K562 (cell line): ENCODE results near the gene C4A. TPM values are rescaled to one million over a fixed set of nuclear protein-coding genes. Genes with fewer than 3 reads are reported as not detected.
A peak's percentile ranks its signal among the peaks of the same experiment; 100 is the strongest.
"Not testable (repeated sequence)": the region's sequence is repeated elsewhere in the genome, so short reads cannot be mapped to it uniquely, and the experiment has no call there.

Experiments used
- ATAC-seq: fragments of 200-7000 bp; cut with Tn5 transposase; 3 replicates; pipeline ENCODE4 v1.9.1; 2020; ENCODE audit warnings: moderate library complexity
- BruUV-seq: library from RNA; stranded (reverse); fragments of 400-500 nt; replicated peaks from 2 replicates; lab custom pipeline; 2021; lab: Mats Ljungman, UMichigan
- CTCF ChIA-PET: fragments of 300-600 bp; formaldehyde crosslinking; extraction: SDS; loops from one replicate; lab custom pipeline; 2021; ENCODE audit warnings: low intra/inter-chr PET ratio; lab: Yijun Ruan, JAX
- POLR2A ChIA-PET: fragments of 300-600, 350-650 bp; sonication (Branson Sonifier 250); formaldehyde crosslinking; extraction: SDS; loops from one replicate; lab custom pipeline; 2021; ENCODE audit warnings: antibody characterized with exemption, inconsistent platforms; lab: Yijun Ruan, JAX
- DNase-seq, 4 experiments: peaks; one replicate each; pipeline versions ENCODE4 v3.0.0 to v3.0.0-alpha.2; 2011 to 2018; ENCODE audit warnings: low spot score in 3 of 4, mixed read lengths in 3 of 4; ENCODE audit errors: extremely low read depth in 1 of 4
- FAIRE-seq: peaks from 2 replicates; lab custom pipeline; 2011; peaks lifted over from hg19 to GRCh38; lab: Jason Lieb, UNC
- H2AFZ ChIP-seq: 2 replicates; pipeline ENCODE4 v1.6.0; 2011; ENCODE audit warnings: low read depth, low read length, control low read depth, inconsistent platforms
- H3K27ac ChIP-seq: fragments of 200-600 bp; 3 replicates; pipeline ENCODE4 v1.8.0; 2011; ENCODE audit warnings: low read depth, mild to moderate bottlenecking, control low read depth, inconsistent platforms, low read length, moderate library complexity, mixed read lengths; ENCODE audit errors: extremely low read depth
- H3K27me3 ChIP-seq, 2 experiments: fragments of 300-600 bp in 1 of 2; 2 replicates in 1 of 2; 3 replicates in 1 of 2; pipeline versions ENCODE4 v1.6.0 to v1.8.0; 2011; ENCODE audit warnings: inconsistent platforms in 2 of 2, low read length in 2 of 2, mild to moderate bottlenecking in 1 of 2, mixed read lengths in 1 of 2, moderate library complexity in 1 of 2; ENCODE audit not compliant: control insufficient read depth in 2 of 2, insufficient read depth in 2 of 2
- H3K36me3 ChIP-seq: fragments of 300-600 bp; 3 replicates; pipeline ENCODE4 v1.8.0; 2011; ENCODE audit warnings: mild to moderate bottlenecking, low read length, inconsistent platforms; ENCODE audit not compliant: control insufficient read depth, insufficient read depth
- H3K4me1 ChIP-seq, 2 experiments: fragments of 200-600 bp in 1 of 2; replicated peaks in 1 of 2; 2 replicates in 1 of 2; 3 replicates in 1 of 2; pipeline versions ENCODE4 v1.5.1 to v1.8.0; 2011; ENCODE audit warnings: inconsistent platforms in 2 of 2, low read length in 2 of 2, mild to moderate bottlenecking in 1 of 2, mixed read lengths in 1 of 2, moderate library complexity in 1 of 2; ENCODE audit not compliant: control insufficient read depth in 2 of 2, insufficient read depth in 2 of 2
- H3K4me2 ChIP-seq: 2 replicates; pipeline ENCODE4 v1.6.1; 2011; ENCODE audit warnings: low read length, control low read depth, inconsistent platforms, mixed read lengths; ENCODE audit not compliant: insufficient read depth
- H3K4me3 ChIP-seq: fragments of 200-600 bp; sonication (generic), shearing (Covaris generic); 2 replicates; pipeline ENCODE4 v1.5.1; 2016; ENCODE audit warnings: control low read depth, inconsistent platforms
- H3K79me2 ChIP-seq: fragments of 200-600 bp; 3 replicates; pipeline ENCODE4 v1.8.0; 2011; ENCODE audit warnings: low read length, inconsistent platforms; ENCODE audit not compliant: control insufficient read depth, insufficient read depth
- H3K9ac ChIP-seq, 2 experiments: 2 replicates each; pipeline versions ENCODE4 v1.6.0 to v1.6.1; 2011; ENCODE audit warnings: low read depth in 2 of 2, low read length in 2 of 2, control low read depth in 1 of 2, inconsistent platforms in 1 of 2, mild to moderate bottlenecking in 1 of 2, mixed read lengths in 1 of 2; ENCODE audit not compliant: insufficient read depth in 1 of 2
- H3K9me1 ChIP-seq: one replicate; pipeline ENCODE4 v1.6.0; 2011; ENCODE audit warnings: inconsistent platforms, mild to moderate bottlenecking, low read length, moderate library complexity; ENCODE audit not compliant: control insufficient read depth, insufficient read depth
- H3K9me3 ChIP-seq: replicated peaks from 2 replicates; pipeline ENCODE4 v1.5.1; 2011; ENCODE audit warnings: low read depth, low read length, inconsistent platforms; ENCODE audit not compliant: control insufficient read depth, insufficient read depth
- H4K20me1 ChIP-seq: replicated peaks from 2 replicates; pipeline ENCODE4 v1.6.1; 2011; ENCODE audit warnings: low read length, inconsistent platforms, mixed read lengths; ENCODE audit not compliant: control insufficient read depth, insufficient read depth
- L3MBTL2 ChIP-seq: fragments of 450-650 bp; IDR thresholded peaks from 2 replicates; pipeline ENCODE4 v1.6.1; 2016; ENCODE audit warnings: mild to moderate bottlenecking, moderate library complexity
- NR4A1 ChIP-seq, 2 experiments: fragments of 250-450 bp in 1 of 2; fragments of 450-650 bp in 1 of 2; sonication (Bioruptor Pico) in 1 of 2; IDR thresholded peaks; 2 replicates each; pipeline versions ENCODE4 v1.4.0 to v1.6.1; 2016 to 2020; ENCODE audit warnings: mild to moderate bottlenecking in 2 of 2, missing compliant biosample characterization in 1 of 2, missing genetic modification characterization in 1 of 2, moderate library complexity in 1 of 2
- SMAD4 ChIP-seq: fragments of 250-450 bp; sonication (Bioruptor Pico); conservative IDR thresholded peaks from 2 replicates; pipeline ENCODE4 v1.8.0; 2021; ENCODE audit warnings: inconsistent platforms, mild to moderate bottlenecking, moderate library complexity
- WGBS: fragments of 100-300 bp; shearing (Covaris generic); methylation state at CpG from one replicate; pipeline ENCODE4 v1.1.6; 2016; ENCODE audit warnings: low coverage, mixed read lengths; ENCODE audit not compliant: insufficient coverage; ENCODE audit errors: missing lambda C conversion rate; 5-methylcytosine and 5-hydroxymethylcytosine counted together
- in situ Hi-C: fragments of 300-500 bp; cut with MboI; formaldehyde crosslinking; loops from 4 replicates; pipeline ENCODE4 v1.15.0; 2018; ENCODE audit warnings: inconsistent platforms, mixed read lengths
- intact Hi-C: fragments of 100-400 bp; cut with micrococcal nuclease; formaldehyde crosslinking; loops from 2 replicates; pipeline ENCODE4 v1.14.2; 2022
- polyA plus RNA-seq, 8 experiments: library from polyadenylated mRNA; depleted of rRNA in 4 of 8; stranded (reverse) in 5 of 8; unstranded in 3 of 8; fragments of >200 nt; fragmentation: Nextera tagmentation in 2 of 8; fragmentation: Illumina TruSeq in 1 of 8; extraction: Ambion mirVana in 2 of 8; extraction: Trizol in 1 of 8; gene quantifications; 2 replicates each; pipeline versions ENCODE4 v1.2.1 to v1.2.3, GENCODE V29; 2011 to 2014; ENCODE audit warnings: inconsistent platforms in 1 of 8, missing spikeins in 1 of 8
- total RNA-seq, 7 experiments: library from RNA; depleted of rRNA in 6 of 7; stranded (reverse); fragments of >200 nt in 6 of 7; fragmentation: Illumina TruSeq in 2 of 7; extraction: Trizol in 2 of 7; gene quantifications; 2 replicates each; pipeline versions ENCODE4 v1.2.1 to v1.2.3, GENCODE V29; 2011 to 2021; ENCODE audit warnings: low replicate concordance in 1 of 7
- TF ChIP-seq, protein P1 (sequence below): fragments of 450-650 bp; IDR thresholded peaks from 2 replicates; pipeline ENCODE4 v1.6.1; 2016; ENCODE audit warnings: mild to moderate bottlenecking, moderate library complexity

The C4A gene
- total and polyA plus RNA-seq, 9 of the 15 experiments (the other 6 are each of a cell fraction or from before 2014, with no cell fraction given) = 0.27 to 7.6 (median 5.0) TPM

DNA sequence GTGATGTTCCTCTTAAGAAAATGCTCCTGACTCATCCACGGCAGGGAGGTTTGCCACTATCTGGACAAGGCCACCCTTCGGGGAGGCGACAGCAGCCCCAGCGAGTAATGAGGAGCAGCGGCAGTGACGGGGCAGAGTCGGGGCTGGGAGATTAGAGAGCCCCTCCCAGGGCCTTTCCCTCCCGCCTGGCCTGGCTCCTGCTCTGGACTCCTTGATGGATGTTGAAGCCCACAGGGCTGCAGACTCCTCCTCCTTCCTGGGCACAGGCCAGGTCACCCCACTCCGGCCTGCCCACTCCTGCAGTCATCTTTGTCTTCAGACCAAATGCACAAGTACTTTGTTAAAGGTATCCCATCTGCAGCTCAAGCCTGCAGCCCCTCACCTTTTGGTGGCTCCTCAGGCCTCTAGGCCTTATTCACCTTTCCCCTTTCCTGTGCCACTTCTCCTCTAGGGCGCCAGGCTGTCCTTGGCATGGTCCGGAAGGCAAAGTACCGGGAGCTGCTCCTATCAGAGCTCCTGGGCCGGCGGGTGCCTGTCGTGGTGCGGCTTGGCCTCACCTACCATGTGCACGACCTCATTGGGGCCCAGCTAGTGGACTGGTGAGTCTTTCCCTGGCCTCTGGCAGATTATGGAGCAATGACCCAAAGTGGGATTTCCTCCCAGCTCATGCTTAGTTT is 31.2 kb downstream of the C4A start (continued):
- TF ChIP-seq, protein P1, sequence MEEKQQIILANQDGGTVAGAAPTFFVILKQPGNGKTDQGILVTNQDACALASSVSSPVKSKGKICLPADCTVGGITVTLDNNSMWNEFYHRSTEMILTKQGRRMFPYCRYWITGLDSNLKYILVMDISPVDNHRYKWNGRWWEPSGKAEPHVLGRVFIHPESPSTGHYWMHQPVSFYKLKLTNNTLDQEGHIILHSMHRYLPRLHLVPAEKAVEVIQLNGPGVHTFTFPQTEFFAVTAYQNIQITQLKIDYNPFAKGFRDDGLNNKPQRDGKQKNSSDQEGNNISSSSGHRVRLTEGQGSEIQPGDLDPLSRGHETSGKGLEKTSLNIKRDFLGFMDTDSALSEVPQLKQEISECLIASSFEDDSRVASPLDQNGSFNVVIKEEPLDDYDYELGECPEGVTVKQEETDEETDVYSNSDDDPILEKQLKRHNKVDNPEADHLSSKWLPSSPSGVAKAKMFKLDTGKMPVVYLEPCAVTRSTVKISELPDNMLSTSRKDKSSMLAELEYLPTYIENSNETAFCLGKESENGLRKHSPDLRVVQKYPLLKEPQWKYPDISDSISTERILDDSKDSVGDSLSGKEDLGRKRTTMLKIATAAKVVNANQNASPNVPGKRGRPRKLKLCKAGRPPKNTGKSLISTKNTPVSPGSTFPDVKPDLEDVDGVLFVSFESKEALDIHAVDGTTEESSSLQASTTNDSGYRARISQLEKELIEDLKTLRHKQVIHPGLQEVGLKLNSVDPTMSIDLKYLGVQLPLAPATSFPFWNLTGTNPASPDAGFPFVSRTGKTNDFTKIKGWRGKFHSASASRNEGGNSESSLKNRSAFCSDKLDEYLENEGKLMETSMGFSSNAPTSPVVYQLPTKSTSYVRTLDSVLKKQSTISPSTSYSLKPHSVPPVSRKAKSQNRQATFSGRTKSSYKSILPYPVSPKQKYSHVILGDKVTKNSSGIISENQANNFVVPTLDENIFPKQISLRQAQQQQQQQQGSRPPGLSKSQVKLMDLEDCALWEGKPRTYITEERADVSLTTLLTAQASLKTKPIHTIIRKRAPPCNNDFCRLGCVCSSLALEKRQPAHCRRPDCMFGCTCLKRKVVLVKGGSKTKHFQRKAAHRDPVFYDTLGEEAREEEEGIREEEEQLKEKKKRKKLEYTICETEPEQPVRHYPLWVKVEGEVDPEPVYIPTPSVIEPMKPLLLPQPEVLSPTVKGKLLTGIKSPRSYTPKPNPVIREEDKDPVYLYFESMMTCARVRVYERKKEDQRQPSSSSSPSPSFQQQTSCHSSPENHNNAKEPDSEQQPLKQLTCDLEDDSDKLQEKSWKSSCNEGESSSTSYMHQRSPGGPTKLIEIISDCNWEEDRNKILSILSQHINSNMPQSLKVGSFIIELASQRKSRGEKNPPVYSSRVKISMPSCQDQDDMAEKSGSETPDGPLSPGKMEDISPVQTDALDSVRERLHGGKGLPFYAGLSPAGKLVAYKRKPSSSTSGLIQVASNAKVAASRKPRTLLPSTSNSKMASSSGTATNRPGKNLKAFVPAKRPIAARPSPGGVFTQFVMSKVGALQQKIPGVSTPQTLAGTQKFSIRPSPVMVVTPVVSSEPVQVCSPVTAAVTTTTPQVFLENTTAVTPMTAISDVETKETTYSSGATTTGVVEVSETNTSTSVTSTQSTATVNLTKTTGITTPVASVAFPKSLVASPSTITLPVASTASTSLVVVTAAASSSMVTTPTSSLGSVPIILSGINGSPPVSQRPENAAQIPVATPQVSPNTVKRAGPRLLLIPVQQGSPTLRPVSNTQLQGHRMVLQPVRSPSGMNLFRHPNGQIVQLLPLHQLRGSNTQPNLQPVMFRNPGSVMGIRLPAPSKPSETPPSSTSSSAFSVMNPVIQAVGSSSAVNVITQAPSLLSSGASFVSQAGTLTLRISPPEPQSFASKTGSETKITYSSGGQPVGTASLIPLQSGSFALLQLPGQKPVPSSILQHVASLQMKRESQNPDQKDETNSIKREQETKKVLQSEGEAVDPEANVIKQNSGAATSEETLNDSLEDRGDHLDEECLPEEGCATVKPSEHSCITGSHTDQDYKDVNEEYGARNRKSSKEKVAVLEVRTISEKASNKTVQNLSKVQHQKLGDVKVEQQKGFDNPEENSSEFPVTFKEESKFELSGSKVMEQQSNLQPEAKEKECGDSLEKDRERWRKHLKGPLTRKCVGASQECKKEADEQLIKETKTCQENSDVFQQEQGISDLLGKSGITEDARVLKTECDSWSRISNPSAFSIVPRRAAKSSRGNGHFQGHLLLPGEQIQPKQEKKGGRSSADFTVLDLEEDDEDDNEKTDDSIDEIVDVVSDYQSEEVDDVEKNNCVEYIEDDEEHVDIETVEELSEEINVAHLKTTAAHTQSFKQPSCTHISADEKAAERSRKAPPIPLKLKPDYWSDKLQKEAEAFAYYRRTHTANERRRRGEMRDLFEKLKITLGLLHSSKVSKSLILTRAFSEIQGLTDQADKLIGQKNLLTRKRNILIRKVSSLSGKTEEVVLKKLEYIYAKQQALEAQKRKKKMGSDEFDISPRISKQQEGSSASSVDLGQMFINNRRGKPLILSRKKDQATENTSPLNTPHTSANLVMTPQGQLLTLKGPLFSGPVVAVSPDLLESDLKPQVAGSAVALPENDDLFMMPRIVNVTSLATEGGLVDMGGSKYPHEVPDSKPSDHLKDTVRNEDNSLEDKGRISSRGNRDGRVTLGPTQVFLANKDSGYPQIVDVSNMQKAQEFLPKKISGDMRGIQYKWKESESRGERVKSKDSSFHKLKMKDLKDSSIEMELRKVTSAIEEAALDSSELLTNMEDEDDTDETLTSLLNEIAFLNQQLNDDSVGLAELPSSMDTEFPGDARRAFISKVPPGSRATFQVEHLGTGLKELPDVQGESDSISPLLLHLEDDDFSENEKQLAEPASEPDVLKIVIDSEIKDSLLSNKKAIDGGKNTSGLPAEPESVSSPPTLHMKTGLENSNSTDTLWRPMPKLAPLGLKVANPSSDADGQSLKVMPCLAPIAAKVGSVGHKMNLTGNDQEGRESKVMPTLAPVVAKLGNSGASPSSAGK = peak; percentile 69
- not testable (repeated sequence) for TF ChIP-seq NR4A1 (CRISPR knock-in tag; IDR thresholded peaks at IDR 0.05)
- TF ChIP-seq NR4A1 (tag; IDR thresholded peaks at IDR 0.05) (peak; percentile 41; the same call in 1 of the 2 replicates), SMAD4 (CRISPR knock-in tag) (0 out of 2 replicates have a peak, but pooled peaks have one; percentile 35), L3MBTL2 (peak; percentile 72; the same call in 1 of the 2 replicates)

DNA sequence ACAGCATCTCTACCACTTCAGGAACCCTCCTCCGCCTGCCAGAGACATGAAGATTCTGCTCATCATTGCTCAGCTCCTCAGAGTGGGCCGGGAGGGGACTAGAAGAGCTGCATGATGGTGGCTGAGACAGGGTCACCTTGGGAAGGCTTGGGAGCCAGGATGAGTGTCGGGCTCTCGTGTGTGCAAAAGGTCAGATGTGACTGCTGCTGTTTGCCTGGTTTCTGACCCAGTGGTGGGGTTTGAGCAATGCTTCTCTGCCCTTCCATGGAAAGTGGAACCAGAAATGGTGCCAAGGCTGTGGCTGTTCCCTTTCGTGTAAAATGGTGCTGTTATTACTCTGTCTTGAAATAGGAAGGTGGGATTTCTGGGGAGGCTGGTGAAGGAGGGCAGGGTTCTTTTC is 31.9 kb downstream of the C4A start:
- H3K79me2 ChIP-seq, CTCF ChIA-PET, H3K9me3 ChIP-seq, in situ Hi-C loops, H2AFZ ChIP-seq, H3K27ac ChIP-seq, H3K9ac ChIP-seq, POLR2A ChIA-PET, ATAC-seq, H3K36me3 ChIP-seq, H3K27me3 ChIP-seq, H3K4me2 ChIP-seq, H3K4me1 ChIP-seq, H3K4me3 ChIP-seq, DNase-seq, H3K9me1 ChIP-seq, intact Hi-C loops, H4K20me1 ChIP-seq: not testable (repeated sequence)
- FAIRE-seq = peak; percentile 80
- WGBS = no CpG with 5 or more reads among the region's 5 CpGs
- TSS peak; percentile 31 for BruUV-seq
